Right cardiac atrium (tissue), 5 donors: Measurements from ENCODE around the gene MAD2L1. TPM values are rescaled to one million over a fixed set of nuclear protein-coding genes. Genes with fewer than 3 reads are reported as not detected.
"Not testable (repeated sequence)": the region's sequence is repeated elsewhere in the genome, so short reads cannot be mapped to it uniquely, and the experiment has no call there.

ENCODE experiments used
- ATAC-seq, 2 donors: fragments of 200-7000 bp; cut with Tn5 transposase; one replicate each; pipeline versions ENCODE4 v1.8.0 to v1.9.1; 2020; ENCODE audit warnings: moderate library complexity in 2 of 2, mild to moderate bottlenecking in 1 of 2
- DNase-seq, 3 donors: peaks; one replicate each; pipeline ENCODE4 v3.0.0-alpha.2; 2020
- H3K27ac ChIP-seq: one replicate; pipeline ENCODE4 v1.5.1; 2013; ENCODE audit warnings: mild to moderate bottlenecking, low read length, control low read depth, moderate library complexity
- H3K27me3 ChIP-seq: one replicate; pipeline ENCODE4 v1.6.1; 2013; ENCODE audit not compliant: control insufficient read depth, insufficient read depth
- H3K4me1 ChIP-seq: one replicate; pipeline ENCODE4 v1.6.1; 2013; ENCODE audit warnings: low read length; ENCODE audit not compliant: control insufficient read depth, insufficient read depth
- H3K4me3 ChIP-seq: one replicate; pipeline ENCODE4 v1.5.1; 2013; ENCODE audit warnings: low read length, control low read depth
- H3K9me3 ChIP-seq: one replicate; pipeline ENCODE4 v1.6.1; 2013; ENCODE audit warnings: low read length; ENCODE audit not compliant: control insufficient read depth
- WGBS: extraction: QIAGEN DNeasy Blood & Tissue Kit; methylation state at CpG from one replicate; pipeline ENCODE4 v1.1.7; 2013; 5-methylcytosine and 5-hydroxymethylcytosine counted together
- intact Hi-C, 4 donors: fragments of 100-400 bp; cut with DNase I; formaldehyde crosslinking; loops; one replicate each; pipeline versions ENCODE4 v1.11.0 to v1.14.0; 2022 to 2023
- long read RNA-seq, 4 donors: library from polyadenylated mRNA; unstranded; transcript quantifications; one replicate each; pipeline ENCODE4 v2.0.0, GENCODE V29; 2020 to 2021
- polyA plus RNA-seq: library from polyadenylated mRNA; stranded (reverse); fragments of 200-250 nt; gene quantifications from one replicate; pipeline ENCODE4 v1.2.3, GENCODE V29; 2013
- total RNA-seq, 4 donors: library from RNA; stranded (reverse); fragmentation: NEBNext Ultra II Directional; extraction: Animal tissue kit (Norgen Biotek cat#: 25700); gene quantifications; one replicate each; pipeline ENCODE4 v1.2.1, GENCODE V29; 2021
- donor health status: healthy with polysubstance abuse.
- donor health status: DM: no; HTN: yes; CAD: no.
- donor health status: DM: no; HTN: no; CAD: no.
- donor health status: DM: no; HTN: yes; CAD: no; lungs with severe emphysema.
- donor health status: DM: yes; HTN: yes; CAD: no.

MAD2L1 gene
- 1 to 10 TPM; 2.2 to 4.5 (median 3.2) TPM for total RNA-seq
- 2.8 TPM for polyA plus RNA-seq
- long read RNA-seq, donor 1, full-length matches to known transcripts = 7 of 7 reads
- long read RNA-seq, donor 1, partial matches to known transcripts = 0 of 7 reads
- long read RNA-seq, donor 1, other reads (novel, unspliced or antisense) = 0 of 7 reads
- long read RNA-seq, donor 2, full-length matches to known transcripts = 3 of 4 reads
- long read RNA-seq, donor 2, partial matches to known transcripts = 1 of 4 reads
- long read RNA-seq, donor 2, other reads (novel, unspliced or antisense) = 0 of 4 reads
- long read RNA-seq, donor 3, full-length matches to known transcripts = 11 of 11 reads
- long read RNA-seq, donor 3, partial matches to known transcripts = 0 of 11 reads
- long read RNA-seq, donor 3, other reads (novel, unspliced or antisense) = 0 of 11 reads
- long read RNA-seq, donor 4, full-length matches to known transcripts = 2 of 2 reads
- long read RNA-seq, donor 4, partial matches to known transcripts = 0 of 2 reads
- long read RNA-seq, donor 4, other reads (novel, unspliced or antisense) = 0 of 2 reads

GRCh38 chr4:120066517-120067340, at the start of gene MAD2L1:
TSS of gene MAD2L1 (minus strand) at chr4:120066848. CDS start at chr4:120066734, 114 bp downstream.
- peak; percentile 99 for ATAC-seq
- intact Hi-C loops = no loop called here
- Histone ChIP-seq H3K4me1 (peaks cover 6% of the 10 kb centered on the region), H3K27me3 (no peaks in the 10 kb centered on the region), H3K27ac (peak within 1 kb of the TSS; percentile 97), H3K4me3 (peak within 1 kb of the TSS; percentile 72), H3K9me3 (no peaks in the 10 kb centered on the region)
- peak; percentile 99 to 100 (median 100) for DNase-seq
- under 1% methylated on average over 65 of the region's 65 CpGs for WGBS

- Histone ChIP-seq H3K4me1 (no peaks in the 10 kb centered on the region), H3K27ac (no peak overlapping the region), H3K27me3 (no peaks in the 10 kb centered on the region), H3K4me3 (no peak overlapping the region), H3K9me3 (no peaks in the 10 kb centered on the region)
- no peak for DNase-seq
- WGBS = 99% methylated on average over 1 of the region's 1 CpG
- intact Hi-C loops = no loop called here
- ATAC-seq = no peak
These were observed 45.1 kb upstream of the MAD2L1 start for GRCh38 chr4:120111745-120112144.

DNA sequence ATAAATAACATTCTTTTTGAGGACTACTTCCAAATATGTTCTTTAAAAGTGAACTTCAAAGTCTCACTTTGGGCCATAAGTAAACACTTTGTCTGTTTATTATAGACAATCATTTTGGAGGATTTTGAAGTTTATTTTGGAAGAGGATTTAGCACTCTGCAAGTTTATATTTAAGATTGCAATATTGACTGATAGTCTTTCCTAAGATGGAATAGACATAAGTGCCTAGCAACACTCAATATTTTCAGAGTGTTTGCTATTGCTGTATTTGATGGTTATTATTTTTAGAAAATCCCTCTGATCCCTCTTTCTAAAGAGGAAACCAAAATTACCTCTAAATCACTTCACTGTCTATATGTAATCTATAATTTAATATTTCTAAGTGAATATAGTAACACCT, 42.8 kb upstream of the MAD2L1 start:
- no peak overlapping the region for H3K27ac ChIP-seq
- DNase-seq (no peak), ATAC-seq (no peak)
- intact Hi-C loops = no loop called here
- no peaks in the 10 kb centered on the region for H3K9me3 ChIP-seq
- no peak overlapping the region for H3K4me3 ChIP-seq
- no peaks in the 10 kb centered on the region for H3K4me1 ChIP-seq
- H3K27me3 ChIP-seq = no peaks in the 10 kb centered on the region

GRCh38 chr4:120105472-120105871, 38.8 kb upstream of the MAD2L1 start:
- intact Hi-C loops = no loop called here
- Histone ChIP-seq H3K27ac (no peak overlapping the region), H3K27me3 (no peaks in the 10 kb centered on the region), H3K9me3 (no peaks in the 10 kb centered on the region), H3K4me1 (no peaks in the 10 kb centered on the region), H3K4me3 (no peak overlapping the region)
- ATAC-seq (no peak), DNase-seq (no peak)
- 90% methylated on average over 1 of the region's 1 CpG for WGBS

GRCh38 chr4:120096508-120097297, 30.1 kb upstream of the MAD2L1 start:
- DNase-seq (no peak), ATAC-seq (no peak)
- Histone ChIP-seq H3K4me1 (no peaks in the 10 kb centered on the region), H3K27me3 (no peaks in the 10 kb centered on the region), H3K9me3 (no peaks in the 10 kb centered on the region), H3K27ac (no peak overlapping the region), H3K4me3 (no peak overlapping the region)
- intact Hi-C loops = no loop called here
- WGBS = 84% methylated on average over 2 of the region's 2 CpGs

DNA sequence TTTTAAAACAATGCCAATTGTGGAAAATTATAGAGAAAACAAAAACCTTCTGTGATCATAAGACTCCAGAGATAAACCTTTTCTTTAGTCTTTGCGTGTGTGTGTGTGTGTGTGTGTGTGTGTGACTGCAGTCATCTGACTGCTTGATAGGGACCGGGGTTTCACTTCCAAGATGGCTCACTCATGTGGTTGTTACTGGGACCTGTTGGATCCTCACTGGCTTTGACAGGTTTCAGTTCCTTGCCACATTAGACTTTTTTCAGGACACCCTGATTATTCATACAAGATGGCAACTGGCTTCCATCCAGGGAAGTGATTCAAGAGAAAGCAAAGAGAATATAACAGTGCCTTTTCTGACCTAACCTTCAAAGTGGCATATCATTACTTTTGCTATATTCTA, 21.9 kb upstream of the MAD2L1 start:
- DNase-seq (no peak), ATAC-seq (no peak)
- Histone ChIP-seq H3K9me3 (no peaks in the 10 kb centered on the region), H3K27me3 (no peaks in the 10 kb centered on the region), H3K4me3 (no peak overlapping the region), H3K4me1 (no peaks in the 10 kb centered on the region), H3K27ac (no peak overlapping the region)
- WGBS = 67% methylated on average over 2 of the region's 2 CpGs
- intact Hi-C loops = no loop called here

DNA sequence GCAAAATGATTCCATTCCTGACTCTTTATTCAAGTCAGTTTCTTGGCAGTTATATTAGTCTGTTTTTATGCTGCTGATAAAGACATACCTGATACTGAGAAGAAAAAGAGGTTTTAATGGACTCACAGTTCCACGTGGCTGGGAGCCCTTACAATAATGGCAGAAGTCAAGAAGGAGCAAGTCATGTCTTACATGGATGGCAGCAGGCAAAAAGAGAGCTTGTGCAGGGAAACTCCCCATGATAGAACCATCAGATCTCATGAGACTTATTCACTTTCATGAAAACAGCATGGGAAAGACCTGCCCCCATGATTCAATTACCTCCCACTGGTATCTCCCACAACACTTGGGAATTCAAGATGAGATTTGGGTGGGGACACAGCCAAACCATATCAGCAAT, 21.4 kb upstream of the MAD2L1 start:
- H3K4me1 ChIP-seq, H3K27me3 ChIP-seq, H3K27ac ChIP-seq, H3K9me3 ChIP-seq, ATAC-seq, H3K4me3 ChIP-seq, DNase-seq, intact Hi-C loops: not testable (repeated sequence)
- WGBS = 44% methylated on average over 1 of the region's 1 CpG

- intact Hi-C loops = no loop called here
- ATAC-seq = no peak
- Histone ChIP-seq H3K27me3 (no peaks in the 10 kb centered on the region), H3K27ac (no peak overlapping the region), H3K9me3 (no peaks in the 10 kb centered on the region), H3K4me1 (no peaks in the 10 kb centered on the region), H3K4me3 (no peak overlapping the region)
- DNase-seq = no peak
These were observed 19.1 kb upstream of the MAD2L1 start for GRCh38 chr4:120085705-120086104.

GRCh38 chr4:120084327-120084726, 17.7 kb upstream of the MAD2L1 start:
- Histone ChIP-seq H3K4me1 (no peaks in the 10 kb centered on the region), H3K4me3 (no peak overlapping the region), H3K27me3 (no peaks in the 10 kb centered on the region), H3K27ac (no peak overlapping the region), H3K9me3 (no peaks in the 10 kb centered on the region)
- DNase-seq = no peak
- intact Hi-C loops = no loop called here
- ATAC-seq = no peak

GRCh38 chr4:120083152-120083551, 16.5 kb upstream of the MAD2L1 start:
- Histone ChIP-seq H3K4me1 (no peaks in the 10 kb centered on the region), H3K4me3 (no peak overlapping the region), H3K27me3 (no peaks in the 10 kb centered on the region), H3K27ac (no peak overlapping the region), H3K9me3 (no peaks in the 10 kb centered on the region)
- DNase-seq = no peak
- WGBS = 88% methylated on average over 2 of the region's 2 CpGs
- no peak for ATAC-seq
- intact Hi-C loops = no loop called here

DNA sequence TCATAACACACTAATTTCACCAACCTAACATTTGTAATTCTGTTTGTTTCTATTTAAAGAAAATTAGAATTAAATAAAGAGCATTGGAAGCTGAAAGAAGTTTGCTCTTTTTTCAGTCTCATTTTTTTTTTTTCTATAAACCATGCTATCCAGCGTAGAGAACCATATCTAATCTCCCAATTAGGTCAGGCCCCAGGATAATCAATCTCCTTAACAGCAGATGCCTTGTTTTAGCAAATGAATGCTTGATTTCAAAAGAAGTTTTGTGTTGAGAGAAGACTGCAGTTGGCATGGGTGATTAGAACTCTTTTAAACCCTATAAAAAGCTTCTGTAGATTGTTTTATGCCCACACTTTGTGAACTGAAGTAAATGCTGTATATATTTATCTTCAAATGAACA, 15.6 kb upstream of the MAD2L1 start:
- H3K27me3 ChIP-seq = no peaks in the 10 kb centered on the region
- H3K4me1 ChIP-seq = no peaks in the 10 kb centered on the region
- H3K4me3 ChIP-seq = no peak overlapping the region
- WGBS = 74% methylated on average over 1 of the region's 1 CpG
- no peak overlapping the region for H3K27ac ChIP-seq
- intact Hi-C loops = no loop called here
- ATAC-seq = no peak
- no peak for DNase-seq
- H3K9me3 ChIP-seq = no peaks in the 10 kb centered on the region
